Measurements from ENCODE around the gene NDNF.

- no peak for TF ChIP-seq CTCF (IDR thresholded peaks at IDR 0.05)
- no peak for TF ChIP-seq POLR2A (IDR thresholded peaks at IDR 0.05)
Measured at GRCh38 chr4:121070274-121070673, 2.1 kb downstream of the NDNF start.

Data from lower leg skin (tissue), 3 donors.